Glutamatergic neuron (in vitro differentiated cells): ENCODE measurements around the gene CEACAM19. TPM values are rescaled to one million over a fixed set of nuclear protein-coding genes. Genes with fewer than 3 reads are reported as not detected.

Source experiments
- DNase-seq: peaks from one replicate; pipeline ENCODE4 v3.0.0; 2022
- H3K27ac Mint-ChIP-seq: one replicate; pipeline ENCODE4 v1.8.0; 2020; ENCODE audit warnings: mild to moderate bottlenecking, mixed read lengths, inconsistent platforms; ENCODE audit not compliant: unreplicated experiment
- H3K27me3 Mint-ChIP-seq: one replicate; pipeline ENCODE4 v1.8.0; 2020; ENCODE audit warnings: mild to moderate bottlenecking, moderate library complexity, mixed read lengths, inconsistent platforms; ENCODE audit not compliant: unreplicated experiment
- H3K36me3 Mint-ChIP-seq: one replicate; pipeline ENCODE4 v1.8.0; 2020; ENCODE audit warnings: mild to moderate bottlenecking, mixed read lengths, inconsistent platforms; ENCODE audit not compliant: unreplicated experiment
- H3K4me1 Mint-ChIP-seq: one replicate; pipeline ENCODE4 v1.8.0; 2020; ENCODE audit warnings: mild to moderate bottlenecking, low read depth, mixed read lengths, inconsistent platforms; ENCODE audit not compliant: unreplicated experiment
- H3K4me3 Mint-ChIP-seq: one replicate; pipeline ENCODE4 v1.8.0; 2020; ENCODE audit warnings: mild to moderate bottlenecking, mixed read lengths, inconsistent platforms; ENCODE audit not compliant: unreplicated experiment
- H3K9me3 Mint-ChIP-seq: one replicate; pipeline ENCODE4 v1.8.0; 2020; ENCODE audit warnings: mild to moderate bottlenecking, moderate library complexity, mixed read lengths, inconsistent platforms; ENCODE audit not compliant: unreplicated experiment
- total RNA-seq: library from RNA; stranded (reverse); fragmentation: NEBNext Ultra II Directional; extraction: Animal tissue kit (Norgen Biotek cat#: 25700); gene quantifications from one replicate; pipeline ENCODE4 v1.2.1, GENCODE V29; 2021; ENCODE audit not compliant: unreplicated experiment
- TF ChIP-seq, protein P1 (sequence below): fragments of 200-600 bp; sonication (generic); IDR thresholded peaks from one replicate; pipeline ENCODE4 v1.5.0; 2021; ENCODE audit not compliant: partially characterized antibody, unreplicated experiment

CEACAM19 gene
- total RNA-seq, 1 donor from 2014 or later: 1.5 TPM

DNA sequence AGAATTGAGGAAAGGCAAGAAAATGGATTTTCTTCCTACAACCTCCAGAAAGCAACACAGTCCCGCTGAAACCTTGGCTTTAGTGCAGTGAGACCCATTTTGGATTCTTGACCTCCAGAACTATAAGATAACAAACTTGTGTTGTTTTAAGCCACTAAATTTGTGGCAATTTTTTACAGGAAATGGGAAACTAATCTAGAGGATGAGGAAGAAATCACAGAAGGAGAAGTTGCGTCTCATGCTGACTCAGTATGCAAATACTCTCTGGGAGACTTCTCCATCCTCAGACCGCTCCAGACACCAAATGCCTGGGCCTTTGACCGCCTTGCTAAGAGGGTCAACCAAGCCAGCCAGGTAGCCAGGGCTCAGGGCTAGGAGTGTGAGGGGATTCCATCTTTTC is 14.6 kb downstream of the CEACAM19 start:
- Mint-ChIP-seq H3K27me3 (peaks cover 4% of the 10 kb centered on the region), H3K4me3 (no peak overlapping the region), H3K9me3 (peaks cover 2% of the 10 kb centered on the region), H3K4me1 (no peaks in the 10 kb centered on the region), H3K36me3 (no peaks in the 10 kb centered on the region), H3K27ac (no peak overlapping the region)
- DNase-seq: no peak
- TF ChIP-seq, protein P1, sequence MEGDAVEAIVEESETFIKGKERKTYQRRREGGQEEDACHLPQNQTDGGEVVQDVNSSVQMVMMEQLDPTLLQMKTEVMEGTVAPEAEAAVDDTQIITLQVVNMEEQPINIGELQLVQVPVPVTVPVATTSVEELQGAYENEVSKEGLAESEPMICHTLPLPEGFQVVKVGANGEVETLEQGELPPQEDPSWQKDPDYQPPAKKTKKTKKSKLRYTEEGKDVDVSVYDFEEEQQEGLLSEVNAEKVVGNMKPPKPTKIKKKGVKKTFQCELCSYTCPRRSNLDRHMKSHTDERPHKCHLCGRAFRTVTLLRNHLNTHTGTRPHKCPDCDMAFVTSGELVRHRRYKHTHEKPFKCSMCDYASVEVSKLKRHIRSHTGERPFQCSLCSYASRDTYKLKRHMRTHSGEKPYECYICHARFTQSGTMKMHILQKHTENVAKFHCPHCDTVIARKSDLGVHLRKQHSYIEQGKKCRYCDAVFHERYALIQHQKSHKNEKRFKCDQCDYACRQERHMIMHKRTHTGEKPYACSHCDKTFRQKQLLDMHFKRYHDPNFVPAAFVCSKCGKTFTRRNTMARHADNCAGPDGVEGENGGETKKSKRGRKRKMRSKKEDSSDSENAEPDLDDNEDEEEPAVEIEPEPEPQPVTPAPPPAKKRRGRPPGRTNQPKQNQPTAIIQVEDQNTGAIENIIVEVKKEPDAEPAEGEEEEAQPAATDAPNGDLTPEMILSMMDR: no peak

DNA sequence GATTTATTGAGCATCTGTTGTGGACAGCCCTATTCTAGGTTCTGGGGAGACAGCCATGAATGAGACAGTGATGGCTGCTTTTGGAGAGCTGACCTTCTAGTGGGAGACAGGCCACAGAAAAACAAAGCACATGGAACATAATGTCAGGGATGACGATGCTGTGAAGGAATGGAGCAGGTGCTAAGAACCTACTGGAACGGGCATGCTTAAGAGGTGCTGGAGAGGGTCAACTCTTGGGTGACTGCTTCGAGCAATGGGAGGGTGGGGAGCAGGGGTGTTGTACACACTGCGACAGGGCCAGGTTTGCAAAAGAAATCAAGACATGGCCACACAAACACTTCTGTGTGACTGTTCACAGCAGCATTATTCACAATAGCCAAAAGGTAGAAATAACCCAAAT is 15.6 kb downstream of the CEACAM19 start:
- H3K4me3 Mint-ChIP-seq: no peak overlapping the region
- no peak overlapping the region for H3K27ac Mint-ChIP-seq
- H3K9me3 Mint-ChIP-seq: peaks cover 2% of the 10 kb centered on the region
- H3K27me3 Mint-ChIP-seq: peaks cover 4% of the 10 kb centered on the region
- H3K36me3 Mint-ChIP-seq: no peaks in the 10 kb centered on the region
- TF ChIP-seq, protein P1: no peak
- DNase-seq: no peak
- no peaks in the 10 kb centered on the region for H3K4me1 Mint-ChIP-seq

DNA sequence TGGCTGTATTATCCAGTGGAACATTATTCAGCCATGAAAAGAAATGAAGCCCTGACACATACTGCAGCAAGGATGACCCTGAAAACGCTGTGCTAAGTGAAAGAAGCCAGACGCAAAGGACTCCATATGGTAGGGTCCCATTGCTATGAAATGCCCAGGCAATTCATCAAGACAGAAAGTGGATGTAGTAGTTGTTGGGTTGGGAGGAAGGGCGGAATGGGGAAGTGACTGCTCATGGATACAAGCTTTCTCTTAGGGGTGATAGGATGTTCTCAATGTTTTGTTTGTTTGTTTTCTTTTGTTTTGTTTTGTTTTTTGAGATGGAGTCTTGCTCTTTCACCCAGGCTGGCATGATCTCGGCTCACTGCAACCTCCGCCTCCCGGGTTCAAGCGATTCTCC is 16.6 kb downstream of the CEACAM19 start:
- no peak overlapping the region for H3K4me3 Mint-ChIP-seq
- peaks cover under 1% of the 10 kb centered on the region for H3K9me3 Mint-ChIP-seq
- TF ChIP-seq, protein P1: no peak
- H3K36me3 Mint-ChIP-seq: no peaks in the 10 kb centered on the region
- peaks cover 1% of the 10 kb centered on the region for H3K27me3 Mint-ChIP-seq
- no peaks in the 10 kb centered on the region for H3K4me1 Mint-ChIP-seq
- no peak overlapping the region for H3K27ac Mint-ChIP-seq
- DNase-seq: no peak

DNA sequence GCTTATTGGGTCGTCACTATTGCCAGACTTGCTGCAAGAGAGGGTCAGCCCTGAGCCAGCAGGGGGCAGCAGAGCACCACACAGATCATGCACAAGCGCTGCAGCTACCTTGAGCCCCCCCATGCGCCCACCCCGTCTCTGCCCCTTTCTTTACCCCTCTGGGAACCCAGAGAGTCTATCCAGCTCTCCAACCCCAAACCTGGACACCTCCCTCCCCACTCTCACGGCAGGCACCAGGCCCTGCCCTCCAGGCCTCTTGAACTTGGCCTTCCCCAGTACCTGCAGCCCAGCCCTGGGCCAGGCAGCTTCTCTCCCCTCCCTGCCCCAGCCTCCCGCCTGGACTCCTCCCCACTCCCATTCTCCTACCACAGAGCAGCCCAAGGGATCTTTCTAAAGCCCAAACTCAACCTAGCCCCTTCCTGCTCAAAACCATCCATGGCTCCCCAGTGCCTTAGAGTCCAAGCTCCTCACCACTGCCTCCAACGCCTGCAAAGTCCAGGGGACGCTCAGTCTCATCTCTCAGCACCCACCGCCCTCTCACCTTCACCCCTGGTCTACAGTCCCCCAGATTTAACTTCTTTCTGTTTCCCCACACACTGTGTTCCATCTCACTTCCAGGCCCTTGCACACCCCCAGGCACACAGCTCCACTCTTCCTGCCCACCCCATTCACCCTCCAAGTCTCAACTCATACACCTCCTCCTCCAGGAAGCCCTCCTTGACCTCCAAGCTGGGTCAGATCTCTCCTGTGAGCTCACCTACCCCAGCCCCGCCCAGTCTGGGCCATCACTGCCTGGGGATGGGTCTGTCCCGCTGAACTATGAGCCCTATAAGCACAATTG is 18.2 kb downstream of the CEACAM19 start:
- Mint-ChIP-seq H3K36me3 (no peaks in the 10 kb centered on the region), H3K27me3 (peaks cover 2% of the 10 kb centered on the region), H3K27ac (no peak overlapping the region), H3K4me3 (no peak overlapping the region), H3K9me3 (peaks cover 2% of the 10 kb centered on the region), H3K4me1 (no peaks in the 10 kb centered on the region)
- peak; percentile 88 for DNase-seq
- TF ChIP-seq, protein P1: peak; percentile 90

DNA sequence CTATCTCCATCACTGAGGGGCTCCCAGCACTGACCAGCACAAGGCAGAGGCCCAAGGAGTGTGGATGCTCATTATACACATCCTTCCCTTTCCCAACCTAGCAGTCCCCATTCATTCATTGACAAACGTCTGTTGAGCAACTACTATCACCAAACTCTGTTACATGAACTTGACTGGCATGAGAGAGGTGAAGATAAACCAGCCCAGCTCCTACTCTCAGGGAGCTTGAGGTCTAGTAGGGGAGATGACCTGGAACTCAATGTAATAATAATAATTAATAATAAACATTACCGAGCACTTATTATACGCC is 18.8 kb downstream of the CEACAM19 start:
- Mint-ChIP-seq H3K9me3 (peaks cover 2% of the 10 kb centered on the region), H3K4me1 (no peaks in the 10 kb centered on the region), H3K36me3 (no peaks in the 10 kb centered on the region), H3K27me3 (peaks cover 2% of the 10 kb centered on the region), H3K27ac (no peak overlapping the region), H3K4me3 (no peak overlapping the region)
- TF ChIP-seq, protein P1: no peak
- no peak for DNase-seq
